B cell (primary cell): ENCODE data around the gene CRMP1. TPM values are rescaled to one million over a fixed set of nuclear protein-coding genes. Genes with fewer than 3 reads are reported as not detected.

Experiments
- ATAC-seq: fragments of 200-7000 bp; cut with Tn5 transposase; one replicate; pipeline ENCODE4 v1.10.0; 2021; ENCODE audit warnings: low read depth, mild to moderate bottlenecking, moderate number of reproducible peaks, moderate library complexity
- CTCF ChIA-PET: fragments of 350-600 bp; sonication (Branson Sonifier 250); formaldehyde crosslinking; loops from one replicate; lab custom pipeline; 2021; ENCODE audit warnings: antibody characterized with exemption, inconsistent platforms; lab: Charles Lee
- POLR2A ChIA-PET: fragments of 350-600 bp; sonication (Branson Sonifier 250); formaldehyde crosslinking; loops from one replicate; lab custom pipeline; 2021; ENCODE audit warnings: antibody characterized with exemption; lab: Charles Lee
- DNase-seq: peaks from one replicate; pipeline ENCODE4 v3.0.0; 2013
- H2AFZ ChIP-seq: 2 replicates; pipeline ENCODE4 v1.6.1; 2012; ENCODE audit warnings: mild to moderate bottlenecking, low read depth, low read length; ENCODE audit not compliant: insufficient read depth, poor library complexity, severe bottlenecking
- H3K27ac ChIP-seq, 2 donors: 1 replicate in 1 of 2; 2 replicates in 1 of 2; pipeline ENCODE4 v1.5.1; 2012 to 2013; ENCODE audit warnings: low read length in 2 of 2, mild to moderate bottlenecking in 2 of 2, moderate library complexity in 1 of 2
- H3K27me3 ChIP-seq, 4 experiments: fragments of 200-600 bp in 1 of 4; sonication (generic) in 1 of 4; replicated peaks in 1 of 4; 1 replicate in 2 of 4; 2 replicates in 2 of 4; pipeline versions ENCODE4 v1.6.1 to v1.7.0; 2013 to 2016; ENCODE audit warnings: low read length in 3 of 4, mild to moderate bottlenecking in 2 of 4, mixed read lengths in 1 of 4, moderate library complexity in 1 of 4; ENCODE audit not compliant: insufficient read depth in 4 of 4, control insufficient read depth in 3 of 4; ENCODE audit errors: control extremely low read depth in 1 of 4
- H3K36me3 ChIP-seq, 2 experiments: replicated peaks in 1 of 2; 1 replicate in 1 of 2; 2 replicates in 1 of 2; pipeline versions ENCODE4 v1.6.1 to v1.7.1; 2013; ENCODE audit warnings: low read length in 1 of 2; ENCODE audit not compliant: insufficient read depth in 2 of 2, control insufficient read depth in 1 of 2; ENCODE audit errors: control extremely low read depth in 1 of 2, extremely low read depth in 1 of 2
- H3K4me1 ChIP-seq, 2 donors: fragments of 200-600 bp in 1 of 2; sonication (generic) in 1 of 2; 1 replicate in 1 of 2; 2 replicates in 1 of 2; pipeline versions ENCODE4 v1.5.1 to v1.6.1; 2013 to 2017; ENCODE audit warnings: low read length in 2 of 2; ENCODE audit not compliant: control insufficient read depth in 2 of 2, insufficient read depth in 2 of 2
- H3K4me2 ChIP-seq: replicated peaks from 2 replicates; pipeline ENCODE3; 2012; ENCODE audit warnings: mild to moderate bottlenecking, low read depth, low read length; ENCODE audit not compliant: poor library complexity, severe bottlenecking
- H3K4me3 ChIP-seq, 5 experiments: fragments of 200-600 bp in 1 of 5; sonication (generic) in 1 of 5; 1 replicate in 3 of 5; 2 replicates in 2 of 5; pipeline versions ENCODE4 v1.5.1 to v1.7.0; 2011 to 2016; ENCODE audit warnings: low read length in 4 of 5, mild to moderate bottlenecking in 4 of 5, low read depth in 2 of 5, control low read depth in 1 of 5, moderate library complexity in 1 of 5; ENCODE audit not compliant: insufficient read depth in 1 of 5; ENCODE audit errors: control extremely low read depth in 1 of 5, extremely low read depth in 1 of 5
- H3K79me2 ChIP-seq: fragments of 200-600 bp; sonication (generic); one replicate; pipeline ENCODE4 v1.6.0; 2016; ENCODE audit warnings: low read length; ENCODE audit not compliant: control insufficient read depth, insufficient read depth
- H3K9ac ChIP-seq: fragments of 200-600 bp; sonication (generic); 2 replicates; pipeline ENCODE4 v1.6.1; 2017; ENCODE audit warnings: mild to moderate bottlenecking, low read length, moderate library complexity
- H3K9me3 ChIP-seq, 3 donors: one replicate each; pipeline versions ENCODE4 v1.6.1 to v1.7.1; 2013; ENCODE audit warnings: low read length in 2 of 3; ENCODE audit not compliant: control insufficient read depth in 2 of 3, insufficient read depth in 1 of 3; ENCODE audit errors: control extremely low read depth in 1 of 3
- H4K20me1 ChIP-seq: 2 replicates; pipeline ENCODE4 v1.6.0; 2012; ENCODE audit warnings: mild to moderate bottlenecking, low read length; ENCODE audit not compliant: insufficient read depth, control insufficient read depth, poor library complexity, severe bottlenecking
- H3K27ac Mint-ChIP-seq: one replicate; pipeline ENCODE4 v1.8.0; 2021; ENCODE audit warnings: mixed read lengths
- H3K27me3 Mint-ChIP-seq: one replicate; pipeline ENCODE4 v1.8.0; 2021; ENCODE audit warnings: mixed read lengths
- H3K4me1 Mint-ChIP-seq: one replicate; pipeline ENCODE4 v1.8.0; 2021; ENCODE audit warnings: mixed read lengths
- H3K4me3 Mint-ChIP-seq: one replicate; pipeline ENCODE4 v1.8.0; 2021; ENCODE audit warnings: mixed read lengths
- H3K9me3 Mint-ChIP-seq: one replicate; pipeline ENCODE4 v1.8.0; 2022; ENCODE audit warnings: mixed read lengths; ENCODE audit not compliant: insufficient read depth
- EZH2 ChIP-seq: IDR thresholded peaks from 2 replicates; pipeline ENCODE4 v1.6.1; 2012; ENCODE audit warnings: borderline replicate concordance, low read depth, mild to moderate bottlenecking, moderate library complexity, low read length; ENCODE audit not compliant: insufficient read depth, poor library complexity, severe bottlenecking
- WGBS: methylation state at CpG from one replicate; pipeline ENCODE4 v1.1.5; 2013; ENCODE audit warnings: missing lambda C conversion rate; ENCODE audit not compliant: insufficient coverage; 5-methylcytosine and 5-hydroxymethylcytosine counted together
- intact Hi-C: fragments of 100-400 bp; cut with micrococcal nuclease; formaldehyde crosslinking; loops from one replicate; pipeline ENCODE4 v1.10.0; 2022
- polyA plus RNA-seq: library from polyadenylated mRNA; depleted of rRNA; stranded (reverse); fragments of >200 nt; gene quantifications from 2 replicates; pipeline ENCODE4 v1.2.3, GENCODE V29; 2012
- total RNA-seq, 2 donors: library from RNA; stranded (reverse); fragments of 120-200 nt in 1 of 2; gene quantifications; 1 replicate in 1 of 2; 2 replicates in 1 of 2; pipeline versions ENCODE4 v1.2.3 to v1.2.4, GENCODE V29; 2013 to 2022
- TF ChIP-seq, protein P1 (sequence below): fragments of 200-600 bp; IDR thresholded peaks from one replicate; pipeline ENCODE4 v1.8.0; 2022; ENCODE audit warnings: antibody characterized with exemption, mild to moderate bottlenecking

Gene CRMP1
- total and polyA plus RNA-seq, 2 donors (not counting 1 experiment from before 2014, with no cell fraction given), result 0.13 TPM; not detected in 1

DNA sequence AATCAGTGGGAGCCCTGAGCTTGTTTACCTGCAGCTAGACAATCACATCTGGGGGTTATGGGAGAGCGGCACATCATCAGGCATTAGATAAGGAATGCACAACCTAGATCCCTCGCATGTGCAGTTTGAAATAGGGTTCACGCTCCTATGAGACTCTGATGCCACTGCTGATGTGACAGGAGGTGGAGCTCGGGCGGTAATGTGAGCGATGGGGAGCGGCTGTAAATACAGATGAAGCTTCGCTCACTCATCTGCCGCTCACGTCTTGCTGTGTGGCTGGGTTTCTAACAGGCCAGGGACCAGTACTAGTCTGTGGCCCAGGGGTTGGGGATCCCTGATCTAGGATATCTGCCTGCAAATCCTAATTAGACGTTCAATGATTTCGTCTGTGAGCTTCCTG, 90.3 kb downstream of the CRMP1 start:
- no peaks in the 10 kb centered on the region for H3K9me3 Mint-ChIP-seq
- Histone ChIP-seq H3K36me3 (no peaks in the 10 kb centered on the region), H3K4me3 (no peak overlapping the region), H4K20me1 (no peaks in the 10 kb centered on the region), H3K9ac (no peak overlapping the region), H3K4me1 (no peaks in the 10 kb centered on the region), H3K4me2 (no peak overlapping the region), H3K27me3 (no peaks in the 10 kb centered on the region), H3K27ac (no peak overlapping the region), H3K9me3 (no peaks in the 10 kb centered on the region), H3K79me2 (no peaks in the 10 kb centered on the region), H2AFZ (no peak overlapping the region)
- 93% methylated on average over 12 of the region's 12 CpGs for WGBS
- TF ChIP-seq, protein P1, sequence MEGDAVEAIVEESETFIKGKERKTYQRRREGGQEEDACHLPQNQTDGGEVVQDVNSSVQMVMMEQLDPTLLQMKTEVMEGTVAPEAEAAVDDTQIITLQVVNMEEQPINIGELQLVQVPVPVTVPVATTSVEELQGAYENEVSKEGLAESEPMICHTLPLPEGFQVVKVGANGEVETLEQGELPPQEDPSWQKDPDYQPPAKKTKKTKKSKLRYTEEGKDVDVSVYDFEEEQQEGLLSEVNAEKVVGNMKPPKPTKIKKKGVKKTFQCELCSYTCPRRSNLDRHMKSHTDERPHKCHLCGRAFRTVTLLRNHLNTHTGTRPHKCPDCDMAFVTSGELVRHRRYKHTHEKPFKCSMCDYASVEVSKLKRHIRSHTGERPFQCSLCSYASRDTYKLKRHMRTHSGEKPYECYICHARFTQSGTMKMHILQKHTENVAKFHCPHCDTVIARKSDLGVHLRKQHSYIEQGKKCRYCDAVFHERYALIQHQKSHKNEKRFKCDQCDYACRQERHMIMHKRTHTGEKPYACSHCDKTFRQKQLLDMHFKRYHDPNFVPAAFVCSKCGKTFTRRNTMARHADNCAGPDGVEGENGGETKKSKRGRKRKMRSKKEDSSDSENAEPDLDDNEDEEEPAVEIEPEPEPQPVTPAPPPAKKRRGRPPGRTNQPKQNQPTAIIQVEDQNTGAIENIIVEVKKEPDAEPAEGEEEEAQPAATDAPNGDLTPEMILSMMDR, result no peak
- no peak for TF ChIP-seq EZH2
- no peak overlapping the region for H3K4me3 Mint-ChIP-seq
- ChIA-PET POLR2A (no interaction called here), CTCF (no interaction called here)
- intact Hi-C loops, result no loop called here
- no peak overlapping the region for H3K27ac Mint-ChIP-seq
- ATAC-seq, result no peak
- DNase-seq, result no peak
- no peaks in the 10 kb centered on the region for H3K27me3 Mint-ChIP-seq
- H3K4me1 Mint-ChIP-seq, result no peaks in the 10 kb centered on the region

DNA sequence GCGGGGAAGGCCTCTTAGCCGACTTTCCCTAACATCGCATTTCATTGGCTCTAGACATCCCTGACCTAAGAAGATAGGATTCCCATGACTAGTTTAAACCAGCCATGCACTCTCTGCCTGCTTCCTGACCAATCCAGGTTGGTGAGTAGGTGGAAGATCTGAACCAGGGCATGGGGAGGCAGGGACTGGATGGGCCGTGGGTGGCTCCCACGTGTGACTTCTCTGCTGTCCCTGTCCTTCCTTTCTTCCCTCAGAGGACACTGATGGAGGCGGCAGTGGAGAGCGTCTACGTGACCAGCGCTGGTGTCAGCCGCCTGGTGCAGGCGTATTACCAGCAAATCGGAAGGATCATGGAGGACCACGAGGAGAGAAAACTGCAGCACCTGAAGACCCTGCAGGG, 91.2 kb downstream of the CRMP1 start:
- H3K27me3 Mint-ChIP-seq, result no peaks in the 10 kb centered on the region
- no peaks in the 10 kb centered on the region for H3K4me1 Mint-ChIP-seq
- H3K27ac Mint-ChIP-seq, result no peak overlapping the region
- Histone ChIP-seq H3K4me3 (no peak overlapping the region), H3K79me2 (no peaks in the 10 kb centered on the region), H2AFZ (no peak overlapping the region), H3K4me1 (no peaks in the 10 kb centered on the region), H3K27ac (no peak overlapping the region), H3K27me3 (no peaks in the 10 kb centered on the region), H3K4me2 (no peak overlapping the region), H4K20me1 (no peaks in the 10 kb centered on the region), H3K9ac (no peak overlapping the region), H3K9me3 (peaks cover 0 to 6% (median 0%) of the 10 kb centered on the region in 3 donors), H3K36me3 (no peaks in the 10 kb centered on the region)
- DNase-seq (no peak), ATAC-seq (no peak)
- POLR2A ChIA-PET, result no interaction called here
- CTCF ChIA-PET, result no interaction called here
- H3K9me3 Mint-ChIP-seq, result no peaks in the 10 kb centered on the region
- 91% methylated on average over 9 of the region's 13 CpGs for WGBS
- no peak overlapping the region for H3K4me3 Mint-ChIP-seq
- intact Hi-C loops, result no loop called here
- TF ChIP-seq, protein P1, result no peak
- no peak for TF ChIP-seq EZH2
